B cell (primary cell): ENCODE data around the gene CYP4F22.

Experiments used
- CTCF ChIP-seq: fragments of 200-600 bp; IDR thresholded peaks from one replicate; pipeline ENCODE4 v1.8.0; 2022; ENCODE audit warnings: antibody characterized with exemption, mild to moderate bottlenecking
- EZH2 ChIP-seq: IDR thresholded peaks from 2 replicates; pipeline ENCODE4 v1.6.1; 2012; ENCODE audit warnings: borderline replicate concordance, low read depth, mild to moderate bottlenecking, moderate library complexity, low read length; ENCODE audit not compliant: insufficient read depth, poor library complexity, severe bottlenecking

DNA sequence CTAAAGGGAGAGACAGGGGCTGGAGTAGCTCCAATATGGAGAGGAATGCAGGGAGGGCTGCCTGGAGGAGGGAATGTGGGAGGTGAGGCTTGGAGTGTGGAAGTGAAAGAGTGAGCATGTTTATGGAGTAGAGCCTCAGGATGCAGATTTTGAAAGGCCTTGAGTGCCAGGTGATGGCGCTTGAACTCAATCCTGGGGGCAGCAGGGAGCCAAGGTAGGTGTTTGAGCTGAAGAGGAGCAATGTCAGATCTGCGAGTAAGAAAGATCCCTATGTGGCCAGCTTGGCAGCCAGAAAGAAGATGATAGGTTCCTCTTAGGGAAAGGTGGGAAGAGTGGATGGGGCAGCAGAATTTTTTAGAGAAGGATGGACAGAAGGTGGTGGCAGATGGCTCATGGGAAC is 40.3 kb downstream of the CYP4F22 start:
- TF ChIP-seq CTCF (no peak), EZH2 (no peak)
